ENCODE data around the gene CCT2. TPM values are rescaled to one million over a fixed set of nuclear protein-coding genes. Genes with fewer than 3 reads are reported as not detected.

CCT2 gene
- total RNA-seq, 1 donor from 2014 or later, result 77.3 TPM

DNA sequence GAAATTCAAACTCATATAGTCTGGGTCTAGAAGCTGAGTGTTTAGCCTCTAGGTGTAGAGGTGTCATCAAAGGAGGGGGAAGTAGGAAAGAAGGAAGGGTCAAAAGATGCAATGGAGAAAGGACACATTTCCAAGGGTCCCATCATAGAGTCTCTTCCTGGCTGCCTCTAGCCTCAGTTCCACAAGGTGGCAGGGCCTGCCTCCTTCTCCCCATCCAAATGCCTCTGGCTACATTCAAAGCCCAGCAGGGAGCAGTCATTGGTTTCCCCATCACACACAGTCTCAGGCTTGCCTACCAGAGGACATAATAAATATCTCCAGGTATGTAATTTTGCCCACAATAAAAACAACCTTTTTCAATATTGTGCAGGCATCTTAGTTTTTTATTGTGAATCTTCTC, 2.1 kb upstream of the CCT2 start:
- intact Hi-C loops (cut with DNase I), result no loop called here
- TF ChIP-seq, protein P1, sequence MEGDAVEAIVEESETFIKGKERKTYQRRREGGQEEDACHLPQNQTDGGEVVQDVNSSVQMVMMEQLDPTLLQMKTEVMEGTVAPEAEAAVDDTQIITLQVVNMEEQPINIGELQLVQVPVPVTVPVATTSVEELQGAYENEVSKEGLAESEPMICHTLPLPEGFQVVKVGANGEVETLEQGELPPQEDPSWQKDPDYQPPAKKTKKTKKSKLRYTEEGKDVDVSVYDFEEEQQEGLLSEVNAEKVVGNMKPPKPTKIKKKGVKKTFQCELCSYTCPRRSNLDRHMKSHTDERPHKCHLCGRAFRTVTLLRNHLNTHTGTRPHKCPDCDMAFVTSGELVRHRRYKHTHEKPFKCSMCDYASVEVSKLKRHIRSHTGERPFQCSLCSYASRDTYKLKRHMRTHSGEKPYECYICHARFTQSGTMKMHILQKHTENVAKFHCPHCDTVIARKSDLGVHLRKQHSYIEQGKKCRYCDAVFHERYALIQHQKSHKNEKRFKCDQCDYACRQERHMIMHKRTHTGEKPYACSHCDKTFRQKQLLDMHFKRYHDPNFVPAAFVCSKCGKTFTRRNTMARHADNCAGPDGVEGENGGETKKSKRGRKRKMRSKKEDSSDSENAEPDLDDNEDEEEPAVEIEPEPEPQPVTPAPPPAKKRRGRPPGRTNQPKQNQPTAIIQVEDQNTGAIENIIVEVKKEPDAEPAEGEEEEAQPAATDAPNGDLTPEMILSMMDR (IDR thresholded peaks at IDR 0.05), result no peak
- no peak for TF ChIP-seq POLR2A (IDR thresholded peaks at IDR 0.05)
- no peak for TF ChIP-seq POLR2AphosphoS5 (IDR thresholded peaks at IDR 0.05; ENCODE audit: insufficient read depth in 1 of 2, low read depth in 1 of 2)
- peaks cover 0 to 14% of the 10 kb centered on the region in 2 donors for H3K36me3 ChIP-seq
- H3K9me3 ChIP-seq, result no peaks in the 10 kb centered on the region
- DNase-seq (ENCODE audit: extremely low spot score in 2 of 2), result no peak
- no peak overlapping the region for H3K4me3 ChIP-seq
- no peak overlapping the region for H3K27ac ChIP-seq
- H3K4me1 ChIP-seq, result peaks cover 11% of the 10 kb centered on the region
- no peaks in the 10 kb centered on the region for H3K27me3 ChIP-seq

- Histone ChIP-seq H3K36me3 (peaks cover 0 to 64% of the 10 kb centered on the region in 2 donors), H3K27me3 (no peaks in the 10 kb centered on the region), H3K4me1 (peaks cover 11% of the 10 kb centered on the region), H3K9me3 (no peaks in the 10 kb centered on the region), H3K27ac (no peak overlapping the region), H3K4me3 (no peak overlapping the region)
- TF ChIP-seq, protein P1 (IDR thresholded peaks at IDR 0.05), result no peak
- TF ChIP-seq POLR2A (IDR thresholded peaks at IDR 0.05) (no peak), POLR2AphosphoS5 (IDR thresholded peaks at IDR 0.05; ENCODE audit: insufficient read depth in 1 of 2, low read depth in 1 of 2) (no peak)
- no peak for DNase-seq (ENCODE audit: extremely low spot score in 2 of 2)
- intact Hi-C loops (cut with DNase I), result no loop called here
These were observed 3.3 kb downstream of the CCT2 start for GRCh38 chr12:69588527-69588926.

- TF ChIP-seq, protein P1 (IDR thresholded peaks at IDR 0.05), result no peak
- no peak for TF ChIP-seq POLR2A (IDR thresholded peaks at IDR 0.05)
- TF ChIP-seq POLR2AphosphoS5 (IDR thresholded peaks at IDR 0.05; ENCODE audit: insufficient read depth in 1 of 2, low read depth in 1 of 2), result no peak
- H3K27ac ChIP-seq, result no peak overlapping the region
- H3K36me3 ChIP-seq, result peaks cover 0 to 69% of the 10 kb centered on the region in 2 donors
- H3K9me3 ChIP-seq, result no peaks in the 10 kb centered on the region
- DNase-seq (ENCODE audit: extremely low spot score in 2 of 2), result no peak
- intact Hi-C loops (cut with DNase I), result no loop called here
- no peak overlapping the region for H3K4me3 ChIP-seq
- no peaks in the 10 kb centered on the region for H3K27me3 ChIP-seq
- peaks cover 11% of the 10 kb centered on the region for H3K4me1 ChIP-seq
These were observed 3.8 kb downstream of the CCT2 start for GRCh38 chr12:69589082-69589481.

- Histone ChIP-seq H3K4me1 (no peaks in the 10 kb centered on the region), H3K27me3 (no peaks in the 10 kb centered on the region), H3K36me3 (peaks cover 0 to 85% of the 10 kb centered on the region in 2 donors), H3K9me3 (no peaks in the 10 kb centered on the region), H3K4me3 (no peak overlapping the region), H3K27ac (no peak overlapping the region)
- TF ChIP-seq, protein P1 (IDR thresholded peaks at IDR 0.05), result no peak
- TF ChIP-seq POLR2A (IDR thresholded peaks at IDR 0.05) (no peak), POLR2AphosphoS5 (IDR thresholded peaks at IDR 0.05; ENCODE audit: insufficient read depth in 1 of 2, low read depth in 1 of 2) (no peak)
- no peak for DNase-seq (ENCODE audit: extremely low spot score in 2 of 2)
- intact Hi-C loops (cut with DNase I), result no loop called here
These were observed 10.4 kb downstream of the CCT2 start for GRCh38 chr12:69595689-69596088.

GRCh38 chr12:69598174-69598753, 13.0 kb downstream of the CCT2 start:
- TF ChIP-seq POLR2AphosphoS5 (IDR thresholded peaks at IDR 0.05; ENCODE audit: insufficient read depth in 1 of 2, low read depth in 1 of 2) (no peak), POLR2A (IDR thresholded peaks at IDR 0.05) (no peak)
- TF ChIP-seq, protein P1 (IDR thresholded peaks at IDR 0.05), result no peak
- no peak overlapping the region for H3K27ac ChIP-seq
- H3K9me3 ChIP-seq, result no peaks in the 10 kb centered on the region
- no peaks in the 10 kb centered on the region for H3K27me3 ChIP-seq
- intact Hi-C loops (cut with DNase I), result no loop called here
- no peak for DNase-seq (ENCODE audit: extremely low spot score in 2 of 2)
- H3K4me3 ChIP-seq, result no peak overlapping the region
- H3K36me3 ChIP-seq, result peaks cover 0 to 79% of the 10 kb centered on the region in 2 donors
- no peaks in the 10 kb centered on the region for H3K4me1 ChIP-seq
